Activated CD4-positive, alpha-beta T cell treated with anti-CD3 and anti-CD28 coated beads for 48 hours (primary cell): ENCODE measurements around the gene EPHA5.
"Not testable (repeated sequence)": the region's sequence is repeated elsewhere in the genome, so short reads cannot be mapped to it uniquely, and the experiment has no call there.

Experiments used
- DNase-seq: peaks from one replicate; pipeline ENCODE4 v3.0.0-alpha.2; 2020

The EPHA5 gene

DNA sequence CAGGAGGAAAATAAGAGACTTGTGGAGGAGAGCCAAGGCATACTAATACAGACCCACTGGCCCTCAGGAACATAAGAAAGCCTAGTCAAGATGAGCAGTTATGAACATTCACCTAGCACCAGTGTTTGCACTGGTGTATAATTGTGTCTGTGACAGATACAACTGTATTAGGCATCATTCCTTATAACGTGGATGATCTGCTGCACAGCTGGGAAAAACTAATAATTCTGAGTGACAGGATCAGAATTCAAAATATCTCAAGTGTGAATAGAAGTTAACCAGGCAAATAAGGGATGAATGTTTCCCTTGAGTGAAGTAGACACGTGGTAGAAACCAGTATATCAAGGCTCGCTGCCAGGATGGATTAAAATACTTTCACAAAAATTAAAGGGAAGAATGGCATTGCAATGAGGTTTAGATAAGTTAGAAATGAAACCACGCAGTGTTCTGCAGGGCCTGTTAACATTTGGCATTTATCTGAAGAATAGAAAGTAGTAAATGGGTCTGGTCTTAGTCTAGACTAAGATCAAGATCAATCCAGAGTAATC, 325.9 kb downstream of the EPHA5 start:
- DNase-seq = no peak

DNA sequence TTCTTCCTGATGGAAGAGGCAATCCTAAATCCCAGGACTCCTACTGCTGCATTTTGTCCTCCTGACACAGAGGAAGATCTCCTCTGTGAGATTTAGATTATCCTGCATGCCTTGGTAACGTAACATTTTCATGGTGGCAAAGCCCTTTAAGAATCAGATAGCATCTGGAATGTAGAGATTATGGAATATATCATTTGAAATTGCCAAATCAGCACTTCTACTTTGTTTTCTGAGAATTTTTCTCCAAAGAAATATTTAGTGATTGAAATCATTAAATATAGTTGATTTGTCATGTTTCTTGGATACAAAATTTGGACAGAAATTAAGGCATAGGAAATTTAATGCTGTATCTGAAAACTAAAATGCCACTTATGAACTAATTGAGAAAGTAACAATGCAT, 326.9 kb downstream of the EPHA5 start:
- DNase-seq = no peak

DNA sequence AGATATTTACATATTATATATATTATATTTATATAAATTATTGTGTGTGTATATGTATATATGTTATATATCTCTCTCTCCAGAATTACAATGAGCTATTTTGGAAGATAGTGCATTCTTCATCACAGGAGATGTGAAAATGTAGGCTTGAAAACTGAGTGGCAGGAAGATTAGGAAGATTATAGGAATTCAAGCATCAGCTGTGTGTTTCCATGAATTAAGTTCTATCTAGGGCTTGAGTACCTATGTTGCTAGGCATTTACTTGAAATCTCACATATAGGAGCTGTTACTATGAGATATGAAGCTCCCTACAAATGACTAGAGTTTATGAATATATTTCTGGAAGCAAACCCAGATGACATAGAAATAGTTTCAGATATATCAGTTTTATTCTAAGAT, 328.7 kb downstream of the EPHA5 start:
- DNase-seq = no peak

DNA sequence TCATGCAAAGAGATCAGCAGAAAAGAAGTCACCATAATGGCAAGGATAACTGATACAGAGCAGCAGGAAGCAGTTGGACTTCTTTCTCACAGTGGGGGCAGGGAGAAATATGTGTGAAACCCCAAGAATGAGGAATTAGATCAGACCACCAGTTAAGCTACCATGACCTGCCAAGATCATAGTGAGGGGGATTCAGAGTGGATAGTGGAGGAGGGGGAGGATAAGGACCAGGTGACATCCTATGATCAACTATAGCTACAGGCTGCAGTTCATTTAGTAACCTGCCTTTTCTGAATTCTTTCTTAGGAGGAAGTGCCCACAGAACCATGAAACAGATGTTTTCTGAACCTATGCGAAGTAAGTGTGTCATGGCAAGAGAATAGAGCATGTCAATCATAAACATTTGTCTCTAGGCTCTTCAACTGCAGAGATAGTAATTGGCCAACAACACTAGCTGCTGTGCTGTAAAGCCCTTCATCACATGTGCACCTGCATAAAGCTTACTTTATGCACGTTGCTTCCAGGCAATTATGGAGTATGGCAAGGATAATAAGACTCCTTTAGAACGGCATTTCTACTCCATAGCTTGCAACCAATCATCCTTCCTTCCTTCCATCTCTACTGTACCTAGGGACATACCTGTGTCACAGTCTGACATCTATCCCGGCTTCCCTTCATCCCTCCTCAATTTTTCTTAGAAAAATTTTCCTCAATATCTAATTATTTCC, 329.7 kb downstream of the EPHA5 start:
- no peak for DNase-seq

DNA sequence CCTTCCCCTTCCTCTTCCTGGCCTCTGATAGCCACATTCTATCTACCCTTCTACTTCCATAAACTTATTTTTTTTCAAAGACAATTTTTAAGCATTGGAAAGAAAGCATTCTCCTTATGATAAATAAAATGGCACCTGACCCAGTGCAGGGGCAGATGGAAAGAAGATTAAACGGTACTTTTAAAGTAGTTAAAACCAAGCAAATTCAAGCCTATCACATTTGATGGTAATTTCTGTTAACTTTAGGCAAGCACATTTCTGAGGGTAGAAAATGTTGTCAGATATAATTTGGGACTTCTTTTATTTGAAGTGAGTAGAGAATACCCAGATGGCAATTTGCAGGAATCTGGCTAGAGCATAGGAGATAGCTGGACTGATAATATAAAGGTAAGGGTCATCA, 332.9 kb downstream of the EPHA5 start:
- no peak for DNase-seq

DNA sequence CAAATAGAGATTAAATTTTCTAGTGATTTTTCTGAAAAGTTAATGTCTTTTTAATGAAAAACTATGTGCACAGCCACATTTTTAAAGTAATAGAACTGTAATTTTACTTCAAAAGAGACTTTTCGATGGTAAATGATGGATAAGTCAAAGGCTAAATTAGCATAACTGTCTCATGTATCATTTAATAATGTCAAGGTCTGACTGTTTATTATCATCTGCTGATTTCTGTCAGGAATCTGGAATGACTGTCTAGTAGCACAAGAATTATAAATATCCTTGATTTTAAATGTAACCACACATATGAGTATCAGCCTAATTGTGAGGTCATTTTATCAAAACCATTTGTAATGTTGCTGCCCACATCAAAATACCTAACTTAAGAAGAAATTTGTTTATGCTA, 333.8 kb downstream of the EPHA5 start:
- no peak for DNase-seq

DNA sequence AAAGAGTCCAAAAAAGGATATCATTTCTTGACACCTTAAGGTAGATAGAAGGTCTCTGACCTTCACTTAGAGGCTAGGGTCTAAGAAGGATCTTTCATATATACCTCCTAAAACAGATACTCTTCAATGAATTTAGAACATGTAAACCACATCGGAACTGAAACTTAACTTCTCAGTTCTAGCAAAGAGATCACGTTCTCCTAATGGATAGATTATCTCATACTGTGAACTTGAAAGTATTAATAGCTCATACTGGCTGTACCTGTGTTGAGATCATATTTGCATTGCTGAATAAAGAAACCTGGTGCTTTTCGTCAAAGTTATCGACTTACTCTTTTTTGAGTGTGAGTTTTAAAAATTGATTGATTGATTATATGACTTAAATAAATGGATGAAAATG, 353.8 kb downstream of the EPHA5 start:
- DNase-seq = no peak

DNA sequence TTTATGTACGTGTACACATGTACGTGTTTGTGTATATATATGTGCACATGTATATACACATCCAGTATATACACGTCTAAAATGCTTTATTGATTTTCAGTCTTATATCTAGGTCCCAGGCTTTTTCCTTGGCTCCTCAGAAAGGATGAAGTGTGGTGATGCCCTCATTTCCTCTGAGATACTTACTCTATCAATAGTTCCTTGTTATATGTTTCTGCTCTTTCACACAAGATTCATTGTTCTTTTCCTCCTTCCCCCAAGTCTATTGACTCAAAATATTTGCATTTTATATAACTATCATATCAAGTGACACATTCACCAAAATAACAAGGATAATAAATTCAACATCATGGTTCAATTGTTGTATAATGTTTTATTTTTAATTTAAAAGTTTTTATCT, 359.2 kb downstream of the EPHA5 start:
- DNase-seq = no peak

DNA sequence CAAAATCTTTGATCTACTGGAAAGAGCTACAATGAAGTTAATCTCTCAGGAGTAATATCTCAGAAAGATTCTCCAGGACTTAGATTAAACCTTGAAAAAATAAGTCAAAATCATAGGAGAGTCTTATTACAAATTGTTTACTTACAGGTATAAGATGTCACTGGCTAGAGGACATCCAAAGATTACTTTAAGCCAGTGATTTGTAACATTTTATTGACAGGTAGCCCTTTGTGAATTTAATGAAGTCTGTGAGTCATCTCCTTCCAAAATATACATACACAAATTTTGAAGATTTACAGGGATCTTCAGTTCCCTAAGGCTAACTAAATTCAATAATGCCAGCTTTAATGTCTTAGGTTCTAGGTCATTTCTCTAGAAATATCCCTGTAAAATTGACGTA, 359.7 kb downstream of the EPHA5 start:
- DNase-seq = no peak

DNA sequence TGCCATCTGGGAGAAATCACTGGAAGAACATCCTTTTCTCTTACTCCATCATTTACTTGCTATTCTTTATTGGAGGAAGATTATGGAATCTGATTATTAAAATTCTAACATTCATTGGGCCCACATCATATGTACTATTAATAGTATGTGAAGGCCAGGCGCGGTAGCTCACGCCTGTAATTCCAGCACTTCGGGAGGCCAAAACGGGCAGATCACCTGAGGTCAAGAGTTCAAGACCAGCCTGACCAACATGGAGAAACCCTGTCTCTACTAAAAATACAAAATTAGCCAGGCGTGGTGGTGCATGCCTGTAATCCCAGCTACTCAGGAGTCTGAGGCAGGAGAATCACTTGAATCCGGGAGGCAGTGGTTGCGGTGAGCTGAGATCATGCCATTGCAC, 361.7 kb downstream of the EPHA5 start:
- not testable (repeated sequence) for DNase-seq

DNA sequence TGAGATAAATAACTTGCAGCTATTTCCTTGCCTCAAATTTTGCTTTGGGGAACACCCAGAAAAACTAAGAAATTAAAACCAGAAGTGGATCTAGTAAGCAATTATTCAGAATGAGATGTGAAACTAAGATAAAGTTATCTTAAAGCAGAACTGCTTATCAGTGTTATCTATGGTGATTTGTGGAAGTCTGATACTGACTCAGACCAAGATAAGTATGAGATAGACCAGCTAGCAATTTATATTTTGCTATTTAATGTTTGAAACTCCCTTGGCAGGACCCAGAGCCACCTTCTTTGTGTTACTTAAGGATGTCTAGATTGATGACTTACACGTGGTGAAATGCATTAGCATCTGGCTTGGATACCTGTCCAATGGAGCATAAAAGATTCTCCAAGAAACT, 368.1 kb downstream of the EPHA5 start:
- DNase-seq = no peak

DNA sequence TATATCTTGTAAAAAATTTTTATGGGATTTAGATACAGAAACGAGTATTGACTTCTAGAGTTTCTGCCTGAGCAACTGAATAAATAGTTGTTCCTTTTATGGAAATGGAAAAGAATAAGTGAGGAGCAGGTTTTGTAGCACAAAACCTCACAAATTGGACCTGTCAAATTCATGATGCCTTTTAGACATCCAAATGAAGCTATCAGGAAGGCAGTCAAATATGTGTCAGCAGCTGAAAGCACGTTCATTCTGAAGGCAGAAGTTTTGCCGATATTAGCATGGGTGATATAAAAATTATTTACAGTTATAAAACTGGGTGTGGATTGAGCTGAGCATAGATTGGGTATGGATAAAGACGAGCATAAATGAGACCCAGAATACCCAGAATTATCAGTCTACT, 374.0 kb downstream of the EPHA5 start:
- no peak for DNase-seq

DNA sequence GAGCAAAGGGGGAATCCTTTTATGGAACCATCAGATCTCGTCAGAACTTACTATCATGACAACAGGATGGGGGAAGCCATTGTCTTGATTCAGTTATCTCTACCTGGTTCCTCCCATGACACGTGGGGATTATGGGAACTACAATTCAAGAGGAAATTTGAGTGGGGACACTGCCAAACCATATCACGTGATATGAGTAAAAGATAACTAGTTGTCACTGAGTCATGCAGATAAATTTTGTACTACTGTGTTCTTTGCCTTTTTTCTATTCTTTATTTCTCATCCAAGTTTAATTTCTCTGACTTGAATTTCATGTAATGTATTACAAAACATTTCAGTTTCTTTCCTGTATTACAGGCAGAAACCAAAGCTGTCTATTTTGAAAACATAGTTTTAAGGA, 383.2 kb downstream of the EPHA5 start:
- no peak for DNase-seq
